Stimulated activated CD8-positive, alpha-beta memory T cell treated with anti-CD3 and anti-CD28 coated beads, Interleukin-2, amount 100 ng/mL, for 1 hour (primary cell): ENCODE measurements around the gene LMNTD2.
"Not testable (repeated sequence)": the region's sequence is repeated elsewhere in the genome, so short reads cannot be mapped to it uniquely, and the experiment has no call there.

Source experiments
- DNase-seq, 2 donors: peaks; one replicate each; pipeline ENCODE4 v3.0.0-alpha.2; 2020; ENCODE audit warnings: low read depth in 2 of 2

The LMNTD2 gene

DNA sequence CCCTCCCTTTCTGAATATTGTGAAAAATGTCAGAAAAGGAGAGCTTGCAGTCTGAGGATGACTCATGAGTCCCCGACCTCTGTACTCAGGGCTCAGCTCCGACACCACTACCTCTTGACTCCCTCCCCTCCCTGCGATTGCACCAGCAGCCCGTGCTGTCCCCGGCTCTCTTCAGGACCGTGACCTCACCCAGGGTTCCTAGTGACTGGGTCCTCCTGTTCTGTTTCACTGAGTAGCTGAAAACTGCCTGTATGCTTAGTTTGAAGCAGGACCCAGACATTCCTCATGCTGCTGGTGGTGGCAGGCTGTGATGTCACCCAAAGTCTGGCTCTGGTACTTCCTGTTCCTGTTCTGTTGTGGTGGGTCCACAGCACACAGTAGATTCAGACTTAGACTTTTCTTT is 27.4 kb upstream of the LMNTD2 start:
- DNase-seq: peak; percentile 35 to 47

DNA sequence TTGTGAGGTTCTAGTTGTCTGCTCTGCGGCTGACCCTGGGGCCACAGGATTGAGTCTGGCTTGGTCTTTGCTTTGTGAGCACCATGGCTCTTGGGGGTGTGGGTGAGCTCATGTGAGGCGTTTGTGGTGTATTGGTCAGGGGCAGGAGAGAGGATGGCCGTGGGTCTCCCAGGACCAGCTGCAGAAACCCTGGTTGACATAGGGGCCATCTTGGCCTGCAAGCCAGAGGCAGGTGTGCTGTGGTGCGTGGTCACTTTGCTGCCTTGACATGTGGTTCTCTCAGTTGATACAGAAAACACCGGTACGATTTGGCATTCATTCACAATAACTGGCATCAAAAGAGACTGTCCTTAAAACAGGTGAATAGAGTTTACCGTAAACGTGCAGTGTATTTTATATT is 27.0 kb upstream of the LMNTD2 start:
- no peak for DNase-seq

DNA sequence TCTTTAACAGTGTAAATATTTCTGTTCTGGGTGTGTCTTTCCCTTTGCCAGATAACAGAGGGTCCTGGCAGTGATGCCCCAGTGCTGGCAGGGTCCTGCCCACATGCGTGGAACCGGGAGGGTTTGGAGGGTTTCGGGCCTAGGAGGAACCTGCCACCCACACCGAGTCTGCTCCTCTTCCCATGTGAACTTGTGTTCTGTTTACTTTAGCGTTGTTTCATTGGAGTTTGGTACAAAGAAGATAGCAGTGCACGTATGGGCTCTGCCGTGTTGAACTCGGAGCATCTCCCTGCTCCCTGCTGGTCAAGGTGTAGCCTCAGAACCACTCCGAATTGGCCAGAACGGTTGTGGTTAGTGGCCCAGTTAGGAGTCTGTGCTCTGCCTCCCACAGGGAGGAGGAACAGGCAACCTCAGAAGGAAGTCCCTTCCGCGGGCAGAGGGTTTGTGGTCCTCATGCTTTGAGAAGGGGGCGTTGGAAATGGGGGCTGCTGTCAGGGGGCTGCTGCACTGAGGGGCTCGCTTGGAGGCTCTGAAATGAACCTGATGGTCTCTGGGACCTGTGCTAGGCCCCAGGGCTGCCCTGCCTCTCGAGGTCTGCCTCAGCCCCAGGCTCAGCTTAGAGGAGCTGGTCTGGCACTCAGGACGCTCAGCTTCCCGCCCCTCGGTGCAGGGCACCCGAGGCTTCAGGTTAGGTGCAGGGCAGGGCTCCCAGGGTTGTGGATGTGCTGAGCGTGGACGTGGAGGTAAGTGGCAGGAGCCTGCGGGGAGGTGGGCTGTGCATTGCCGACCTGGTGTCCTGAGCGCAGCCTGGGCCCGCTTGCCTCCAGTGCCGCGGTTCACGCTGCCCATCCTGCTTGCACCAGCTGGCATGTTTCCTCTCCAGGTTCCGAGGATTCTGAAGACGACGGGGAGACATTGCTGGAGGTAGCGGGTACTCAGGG is 26.1 kb upstream of the LMNTD2 start:
- DNase-seq: no peak

DNA sequence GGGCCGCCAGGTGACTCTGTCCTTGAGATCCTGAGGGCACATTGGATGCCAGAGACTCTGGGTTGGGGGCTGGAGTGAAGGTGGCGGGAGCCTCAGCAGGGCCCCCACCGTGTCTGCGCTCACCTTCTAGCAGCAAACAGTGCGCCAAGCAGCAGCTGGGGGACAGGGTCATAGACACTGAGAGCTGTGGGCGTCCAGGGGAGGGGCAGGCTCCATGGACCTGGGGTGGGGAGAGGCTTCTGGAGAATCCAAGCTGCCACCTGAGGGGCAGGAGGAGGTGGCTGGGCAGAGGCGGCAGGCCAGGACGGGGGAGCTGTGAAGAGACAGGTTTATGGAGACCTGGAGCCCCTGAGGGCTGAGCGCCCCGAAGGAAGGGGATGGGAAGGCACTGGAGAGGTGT is 23.7 kb upstream of the LMNTD2 start:
- DNase-seq: no peak

DNA sequence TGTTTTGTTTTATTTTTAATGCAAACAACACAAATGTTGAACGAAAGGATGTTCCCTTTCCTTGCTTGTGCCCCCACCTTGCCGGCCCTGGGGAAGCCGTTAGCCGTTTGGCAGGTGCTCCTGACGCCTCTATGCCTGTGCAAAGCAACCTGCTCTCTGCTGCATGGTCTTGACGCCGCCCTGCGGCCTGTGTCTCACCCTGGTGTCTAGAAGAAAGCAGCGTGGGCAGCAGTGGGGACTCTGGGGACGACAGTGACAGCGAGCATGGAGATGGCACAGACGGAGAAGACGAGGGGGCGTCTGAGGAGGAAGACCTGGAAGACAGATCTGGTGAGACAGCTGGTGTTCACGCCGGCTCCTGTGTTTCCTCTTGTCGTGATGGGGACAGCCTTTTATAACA is 21.2 kb upstream of the LMNTD2 start:
- no peak for DNase-seq

DNA sequence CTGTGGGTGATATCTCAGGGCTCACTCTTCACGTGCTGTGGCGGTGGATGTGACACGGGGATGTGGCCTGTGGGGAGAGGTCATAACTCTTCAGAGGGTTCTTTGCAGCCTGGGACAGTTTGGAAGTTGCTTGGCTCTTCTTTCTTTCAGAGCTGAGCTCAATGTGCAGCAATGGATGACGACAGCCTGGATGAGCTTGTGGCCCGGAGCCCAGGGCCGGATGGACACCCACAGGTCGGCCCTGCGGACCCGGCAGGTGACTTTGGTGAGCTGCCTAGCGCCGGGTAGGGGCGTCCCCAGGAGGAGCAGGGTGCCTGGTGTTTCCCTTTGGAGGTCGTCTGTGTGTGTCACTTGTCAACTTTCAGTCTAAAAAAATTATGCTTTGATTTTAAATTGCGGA is 20.8 kb upstream of the LMNTD2 start:
- no peak for DNase-seq

DNA sequence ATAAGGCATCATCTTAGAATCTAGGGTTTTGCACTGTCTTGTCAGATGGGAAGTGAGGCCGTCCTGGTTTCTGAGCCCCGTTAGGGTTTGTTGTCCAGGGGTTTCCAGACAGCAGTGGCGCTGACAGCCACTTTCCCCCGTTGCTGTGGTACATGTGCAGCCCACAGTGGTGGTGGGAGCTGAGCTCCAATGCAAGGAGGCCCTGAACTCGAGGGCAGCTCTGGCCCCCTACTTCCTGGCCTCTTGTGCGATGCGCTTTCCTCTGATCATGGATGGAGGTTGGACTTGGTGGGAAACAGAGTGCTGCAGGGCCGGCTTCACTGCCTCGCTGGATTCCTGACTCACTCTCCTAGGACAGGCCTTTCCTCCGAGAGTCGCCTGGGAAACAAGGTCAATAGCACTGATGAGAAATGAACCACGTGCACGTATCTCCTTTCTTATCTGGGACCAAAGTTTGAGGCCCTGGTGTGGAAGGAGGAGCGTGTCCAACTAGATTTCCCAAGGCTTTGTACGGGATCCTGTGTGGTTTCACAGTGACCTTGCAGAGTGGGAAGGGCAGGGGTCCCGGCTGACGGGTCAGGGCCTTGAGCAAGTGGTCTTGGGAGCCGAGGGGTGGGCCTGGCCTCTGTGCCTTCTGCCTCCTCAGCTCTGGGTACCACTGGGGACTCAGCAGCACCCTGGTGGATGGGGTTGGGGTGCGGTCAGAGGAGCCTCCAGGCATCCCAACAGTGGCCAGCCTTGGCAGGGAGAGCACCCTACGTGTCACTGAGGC is 19.5 kb upstream of the LMNTD2 start:
- DNase-seq: no peak

DNA sequence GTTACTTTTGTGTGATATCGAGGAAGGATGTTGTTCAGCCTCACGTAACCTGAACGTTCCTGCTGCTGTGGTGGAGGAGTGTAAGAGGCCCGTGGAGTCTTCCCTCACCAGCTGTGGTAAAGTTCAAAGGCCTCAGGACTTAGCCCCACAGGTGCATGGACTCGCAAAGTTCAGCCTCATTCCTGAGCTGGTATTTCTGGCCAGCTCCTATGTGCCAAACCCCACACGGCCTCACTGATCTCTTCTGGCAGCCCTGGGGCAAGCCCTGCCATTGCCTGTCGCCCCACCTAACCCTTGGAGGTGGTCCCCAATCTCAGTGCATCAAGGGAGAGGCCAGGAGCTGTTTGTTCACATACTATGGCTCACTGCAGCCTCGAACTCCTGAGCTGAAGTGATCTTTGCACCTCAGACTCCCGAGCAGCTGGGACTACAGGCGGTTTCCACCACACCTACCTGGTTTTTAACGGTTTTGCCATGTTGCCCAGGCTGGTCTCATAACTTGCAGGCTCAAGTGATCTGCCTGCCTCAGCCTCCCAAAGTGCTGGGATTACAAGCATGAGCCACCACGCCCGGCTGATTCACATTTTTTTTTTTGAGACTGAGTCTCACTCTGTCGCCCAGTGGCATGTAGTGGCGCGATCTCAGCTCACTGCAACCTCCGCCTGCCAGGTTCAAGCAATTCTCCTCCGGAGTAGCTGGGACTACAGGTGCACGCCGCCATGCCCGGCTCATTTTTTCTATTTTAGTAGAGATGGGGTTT is 17.9 kb upstream of the LMNTD2 start:
- DNase-seq: no peak

DNA sequence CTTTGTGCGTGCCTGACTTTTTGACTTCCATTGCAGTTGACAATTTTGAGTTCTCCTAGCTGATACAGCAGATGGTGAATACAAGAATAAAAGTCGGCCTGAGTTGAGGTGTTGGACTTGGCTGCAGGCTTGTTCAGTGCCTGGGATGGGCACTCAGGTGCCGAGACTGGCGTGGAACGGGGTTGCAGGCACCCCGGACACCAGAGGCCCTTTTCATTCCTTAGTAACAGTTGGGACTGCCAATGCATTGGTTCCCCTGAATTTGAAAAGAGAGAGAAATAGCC is 17.0 kb upstream of the LMNTD2 start:
- DNase-seq: no peak

DNA sequence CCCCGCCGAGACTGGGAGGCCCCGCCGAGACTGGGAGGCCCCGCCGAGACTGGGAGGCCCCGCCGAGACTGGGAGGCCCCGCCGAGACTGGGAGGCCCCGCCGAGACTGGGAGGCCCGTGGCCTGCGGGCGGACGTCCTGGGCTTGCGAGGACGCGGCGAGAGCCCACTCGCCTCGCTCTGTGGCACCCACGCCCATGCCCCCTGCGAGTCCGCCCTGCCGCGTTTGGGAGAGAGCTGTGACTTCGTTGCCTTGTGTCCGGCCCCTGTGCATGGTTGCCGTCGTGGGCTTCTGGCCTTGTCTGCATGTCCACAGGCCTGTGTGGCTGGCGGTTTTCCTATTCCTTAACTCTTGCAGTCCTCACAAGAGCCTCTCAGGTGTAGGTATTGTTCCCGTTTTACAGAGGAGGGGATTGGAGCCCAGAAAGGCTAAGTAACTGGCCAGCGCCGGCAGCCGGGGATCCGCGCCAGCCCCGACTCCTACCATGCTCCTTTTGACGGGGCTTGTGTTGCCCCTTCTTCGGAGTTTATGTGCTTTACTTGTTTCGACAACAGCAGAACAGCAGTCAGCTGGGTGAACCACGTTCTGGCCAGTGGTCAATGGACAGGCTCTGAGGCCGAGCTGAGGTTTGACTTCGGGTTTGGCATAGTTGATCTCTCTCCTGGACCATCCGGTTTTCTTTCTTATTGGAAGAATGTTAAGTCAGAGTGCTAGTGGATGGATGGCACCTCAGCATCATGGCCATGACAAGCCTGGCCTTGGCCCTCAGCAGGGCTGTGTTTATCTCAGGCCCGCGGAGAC is 16.5 kb upstream of the LMNTD2 start:
- DNase-seq: no peak

DNA sequence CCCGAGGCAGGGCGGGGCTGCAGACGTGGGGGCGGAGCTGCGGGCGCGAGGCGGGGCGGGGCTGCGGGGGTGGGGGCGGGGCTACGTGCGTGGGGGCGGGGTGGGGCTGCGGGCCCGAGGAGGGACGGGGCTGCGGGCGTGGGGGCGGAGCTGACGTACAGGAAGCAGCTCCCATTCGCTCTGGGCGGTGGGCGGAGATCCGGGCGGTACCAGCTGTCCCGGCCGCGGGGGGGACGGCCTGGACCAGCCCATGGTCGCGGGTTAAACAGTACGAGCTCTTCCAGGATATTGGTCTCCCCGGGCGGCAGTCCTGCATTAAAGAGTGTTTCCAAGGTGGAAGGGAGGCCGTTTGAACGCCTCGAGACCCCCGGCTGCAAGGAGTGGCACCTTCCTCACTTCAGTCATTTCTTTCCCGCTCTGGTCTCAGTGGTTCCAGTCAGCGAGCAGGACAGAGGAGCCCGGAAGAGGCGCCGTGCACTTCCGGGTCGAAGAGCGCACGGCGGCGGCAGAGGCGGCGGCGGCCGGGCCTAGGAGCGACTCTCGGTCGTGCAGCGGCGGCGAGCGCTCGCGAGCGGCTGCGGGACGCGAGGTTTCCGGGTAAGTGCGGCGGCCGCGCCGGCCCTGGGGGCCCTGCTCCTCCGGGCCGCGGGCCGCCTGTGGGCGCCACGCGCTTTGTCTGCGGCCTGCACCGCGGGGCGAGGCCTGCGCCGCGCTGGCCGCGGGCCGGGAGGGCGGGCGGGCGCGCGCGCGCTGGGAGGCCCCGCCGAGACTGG is 15.6 kb upstream of the LMNTD2 start, which contains the start of gene PHRF1:
TSS of gene PHRF1 (plus strand) at position 475 of the 773 bp plus-strand sequence. CDS start 5,043 bp downstream, outside the sequence.
- DNase-seq: peak; percentile 87 to 96

DNA sequence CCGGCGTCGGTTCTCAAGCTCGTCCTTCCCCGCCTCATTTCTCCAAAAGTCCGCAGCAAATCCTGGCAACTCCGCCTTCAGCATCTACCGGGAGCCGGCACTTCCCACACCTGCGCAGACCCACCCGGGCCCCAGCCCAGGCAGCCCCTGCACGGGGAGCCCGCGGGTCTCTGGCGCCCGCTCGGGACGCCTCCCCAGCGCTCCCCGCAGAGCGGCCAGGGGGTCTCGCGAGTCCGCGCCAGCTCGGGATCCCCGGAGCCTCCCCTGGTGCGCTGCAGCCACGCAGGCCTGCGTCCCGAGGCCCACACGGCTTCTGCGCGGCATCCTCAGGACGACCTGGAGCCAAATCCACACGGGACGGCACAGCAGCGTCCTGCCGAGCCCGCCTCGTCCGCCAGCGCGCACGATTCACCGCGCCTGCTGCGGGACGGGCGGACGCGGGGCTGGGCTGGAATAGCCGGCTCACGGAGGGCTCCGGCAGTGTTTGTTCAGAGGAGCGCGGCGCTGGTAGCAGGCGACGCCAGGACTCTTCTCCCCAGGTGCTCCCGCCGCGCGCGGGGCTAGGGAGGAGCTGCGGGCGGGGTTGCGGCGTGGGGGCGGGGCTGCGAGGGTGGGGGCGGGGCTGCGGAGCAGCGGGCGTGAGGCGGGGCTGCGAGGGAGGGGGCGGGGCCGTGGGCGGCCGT is 14.9 kb upstream of the LMNTD2 start:
- no peak for DNase-seq

DNA sequence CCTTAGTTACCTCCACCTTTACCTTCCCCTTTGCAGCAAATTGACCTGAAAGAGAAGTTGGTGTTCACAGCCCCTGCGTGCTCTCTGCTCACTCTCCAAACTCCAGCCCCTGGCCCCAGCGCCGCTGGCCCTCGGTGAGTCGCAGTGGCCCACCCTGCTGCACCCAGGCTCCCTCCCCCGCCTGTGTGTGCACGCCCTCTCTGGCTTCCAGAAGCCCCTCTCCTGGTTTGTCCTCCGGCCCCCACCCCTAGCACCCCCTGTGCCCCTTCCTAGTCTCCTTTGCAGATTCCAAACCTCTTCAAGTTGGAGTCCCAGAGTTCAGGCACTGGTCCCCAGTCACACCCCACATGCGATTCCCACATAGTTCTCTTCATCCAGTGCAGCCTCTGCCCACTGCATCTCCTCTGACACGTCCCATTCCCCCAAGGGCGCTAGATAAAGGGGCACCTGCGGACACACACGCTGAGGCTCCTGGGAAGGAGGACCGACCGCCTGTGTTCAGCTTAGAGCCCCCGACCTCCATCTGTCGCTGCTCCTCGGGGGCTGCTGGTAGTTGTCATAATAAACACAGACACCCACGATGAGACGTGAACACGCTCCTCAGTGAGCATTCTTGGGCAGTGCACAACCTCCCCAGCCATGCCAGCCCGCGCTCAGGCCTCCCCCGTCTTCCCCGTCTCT is 14.2 kb upstream of the LMNTD2 start:
- DNase-seq: no peak

DNA sequence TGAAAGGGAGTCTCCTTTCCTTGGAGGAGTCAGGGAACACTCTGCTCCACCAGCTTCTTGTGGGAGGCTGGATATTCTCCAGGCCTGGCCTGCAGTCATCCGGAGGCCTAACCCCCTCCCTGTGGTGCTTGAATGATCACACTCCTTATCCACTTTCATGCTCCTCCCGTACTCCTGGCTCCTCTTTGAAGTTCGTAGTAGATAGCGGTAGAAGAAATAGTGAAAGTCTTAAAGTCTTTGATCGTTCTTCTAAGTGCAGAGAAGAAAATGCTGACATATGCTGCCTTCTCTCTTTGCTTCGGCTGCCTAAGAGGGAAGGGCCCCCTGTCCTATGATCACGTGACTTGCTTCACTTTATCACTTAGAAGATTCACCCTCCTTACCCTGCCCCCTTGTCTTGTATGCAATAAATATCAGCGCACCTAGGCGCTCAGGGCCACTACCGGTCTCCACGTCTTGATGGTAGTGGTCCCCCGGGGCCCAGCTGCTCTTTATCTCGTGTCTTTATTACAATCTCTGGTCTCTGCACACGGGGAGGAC is 13.6 kb upstream of the LMNTD2 start:
- DNase-seq: not testable (repeated sequence)

DNA sequence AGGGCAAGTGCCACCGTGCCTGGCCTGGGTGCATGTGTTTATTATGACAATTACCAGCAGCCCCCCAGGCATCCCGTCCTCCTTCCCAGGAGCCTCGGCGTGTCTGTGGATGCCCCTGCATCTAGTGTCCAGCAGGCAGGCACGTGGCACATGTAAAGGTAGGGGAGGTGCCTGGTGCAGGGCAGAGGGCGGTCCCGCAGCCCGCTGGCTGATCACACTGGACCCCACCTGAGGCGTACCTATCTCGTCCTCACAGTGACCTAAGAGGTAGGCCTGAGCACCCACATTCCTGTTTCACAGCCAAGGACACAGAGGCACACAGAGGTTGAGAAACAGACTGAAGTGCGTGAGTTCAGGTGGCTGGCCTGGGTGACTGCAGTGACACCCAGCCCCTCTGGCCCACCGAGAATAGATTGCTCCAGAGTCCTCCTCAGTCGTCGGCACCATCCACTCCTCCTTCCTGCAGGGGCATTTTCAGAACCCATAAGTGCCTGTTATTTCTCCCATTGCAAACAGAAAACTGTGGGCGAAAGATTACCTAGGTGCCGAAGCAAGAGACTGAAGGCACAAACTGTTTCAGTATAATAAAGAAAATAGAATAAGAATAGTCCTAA is 12.7 kb upstream of the LMNTD2 start:
- no peak for DNase-seq

DNA sequence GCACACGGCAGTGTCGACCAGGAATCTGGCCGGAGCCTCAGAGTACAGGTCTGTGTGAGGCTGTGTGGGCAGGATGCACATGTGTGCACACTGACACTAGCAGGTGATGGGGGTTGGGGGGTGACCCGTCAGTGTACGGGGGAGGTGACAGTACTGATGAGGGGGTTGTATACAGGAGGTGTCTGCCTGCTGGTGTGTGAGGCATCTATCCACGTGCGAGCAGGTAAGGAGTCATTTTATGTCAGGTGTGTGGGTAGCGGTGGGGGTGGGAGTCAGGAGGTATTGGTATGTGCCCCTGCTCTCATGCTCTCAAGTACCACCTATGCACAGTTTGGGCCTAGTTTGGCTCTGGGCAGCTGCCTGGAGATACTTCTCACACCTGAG is 11.3 kb upstream of the LMNTD2 start:
- no peak for DNase-seq

DNA sequence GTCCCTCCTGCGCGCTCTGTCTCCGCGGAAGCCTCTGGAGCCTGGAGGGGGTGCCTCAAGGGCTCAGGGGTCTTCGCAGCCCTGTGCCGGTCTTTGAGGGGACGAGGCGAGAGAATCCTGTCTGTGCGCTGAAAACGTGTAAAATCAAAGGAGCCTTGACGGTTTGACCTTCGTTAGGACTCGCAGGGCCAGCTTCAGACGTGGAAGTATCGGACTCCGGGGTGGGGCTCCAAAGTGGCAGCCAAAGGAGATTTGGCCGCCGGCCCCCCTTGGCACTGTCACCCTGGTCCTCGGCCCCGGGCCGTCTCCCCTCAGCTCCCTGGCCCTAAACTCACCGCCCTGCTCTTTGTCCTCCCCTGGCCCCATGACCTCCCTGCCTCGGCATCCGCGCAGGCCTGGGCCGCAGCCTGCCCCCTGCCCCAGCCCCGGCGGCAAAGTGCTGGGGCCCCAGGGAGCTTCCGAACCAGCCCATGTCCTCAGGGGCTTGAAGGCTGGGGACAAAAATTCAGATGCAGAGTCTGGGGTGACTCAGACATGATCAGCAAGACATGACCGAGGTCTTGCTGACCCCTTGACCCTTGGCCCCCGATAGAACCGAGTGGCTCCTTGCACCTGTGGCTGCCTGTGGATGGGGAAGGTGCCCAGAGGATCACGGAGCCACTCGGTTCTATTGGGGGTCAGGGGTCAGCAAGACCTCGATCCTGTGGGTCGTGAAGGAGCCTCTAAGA is 8.8 kb upstream of the LMNTD2 start:
- no peak for DNase-seq
